AG10803 (cell line): ENCODE measurements around the gene RSU1.

Experiments
- DNase-seq: peaks from one replicate; pipeline ENCODE4 v3.0.0; 2010; ENCODE audit warnings: low read depth
- H3K4me3 ChIP-seq: 2 replicates; pipeline ENCODE4 v1.5.1; 2011; ENCODE audit warnings: mild to moderate bottlenecking, low read length, control low read depth
- CTCF ChIP-seq: conservative IDR thresholded peaks from 2 replicates; pipeline ENCODE4 v1.5.1; 2011; ENCODE audit warnings: mild to moderate bottlenecking, low read length, control low read depth, inconsistent platforms

Gene RSU1

GRCh38 chr10:16632996-16633395 is 184.2 kb downstream of the RSU1 start:
- DNase-seq: no peak

GRCh38 chr10:16626697-16627096 is 190.5 kb downstream of the RSU1 start:
- TF ChIP-seq CTCF: no peak
- DNase-seq: no peak

More at GRCh38 chr10:16632996-16633395, 184.2 kb downstream of the RSU1 start:
- H3K4me3 ChIP-seq: no peak overlapping the region
- no peak for TF ChIP-seq CTCF

GRCh38 chr10:16612981-16613355 is 204.3 kb downstream of the RSU1 start:
- DNase-seq: no peak
- no peak for TF ChIP-seq CTCF
- no peak overlapping the region for H3K4me3 ChIP-seq

More at GRCh38 chr10:16626697-16627096, 190.5 kb downstream of the RSU1 start:
- H3K4me3 ChIP-seq: no peak overlapping the region

GRCh38 chr10:16612115-16612980 is 204.9 kb downstream of the RSU1 start:
- no peak for TF ChIP-seq CTCF
- H3K4me3 ChIP-seq: no peak overlapping the region
- DNase-seq: peak; percentile 21

DNA sequence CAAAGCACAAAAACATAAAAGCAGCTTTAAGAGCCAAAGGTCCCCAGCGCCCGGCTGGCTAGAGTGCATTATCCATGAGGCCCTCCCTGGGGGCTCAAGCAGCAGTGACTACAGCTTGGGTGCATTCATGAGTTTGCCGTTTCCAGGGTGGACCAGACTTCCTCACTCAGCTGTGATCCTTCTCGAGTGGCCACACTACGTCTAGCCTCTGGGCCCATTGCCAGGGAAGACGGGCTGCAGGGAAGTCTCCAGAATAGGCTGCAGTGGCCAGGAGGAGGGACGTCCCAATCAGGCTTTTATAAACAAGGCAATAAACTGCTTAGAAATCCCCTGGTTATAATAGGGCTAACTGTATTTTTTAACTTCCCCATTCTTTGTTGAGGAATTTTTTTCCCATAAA is 206.2 kb downstream of the RSU1 start:
- no peak for TF ChIP-seq CTCF
- no peak for DNase-seq
- no peak overlapping the region for H3K4me3 ChIP-seq

DNA sequence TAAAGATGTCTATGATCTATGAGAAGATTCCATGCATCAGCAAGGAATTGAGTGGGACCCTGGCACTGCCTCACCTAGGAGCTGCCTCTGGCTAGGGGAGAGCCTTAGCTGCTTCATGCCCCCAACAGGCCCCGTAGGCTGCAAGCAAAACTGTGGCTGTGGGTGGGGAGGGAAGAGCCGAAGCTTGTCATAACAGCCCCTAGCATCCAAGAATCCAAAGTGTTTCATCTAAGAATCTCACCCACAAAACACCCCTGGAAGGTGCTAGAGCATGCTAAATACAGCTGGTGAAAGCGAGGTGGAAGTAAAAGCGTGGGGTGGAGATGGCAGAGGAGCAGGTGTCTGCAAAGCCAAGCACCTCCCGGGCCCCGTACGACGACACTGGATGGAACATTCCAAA is 208.0 kb downstream of the RSU1 start:
- no peak overlapping the region for H3K4me3 ChIP-seq
- TF ChIP-seq CTCF: no peak
- no peak for DNase-seq

DNA sequence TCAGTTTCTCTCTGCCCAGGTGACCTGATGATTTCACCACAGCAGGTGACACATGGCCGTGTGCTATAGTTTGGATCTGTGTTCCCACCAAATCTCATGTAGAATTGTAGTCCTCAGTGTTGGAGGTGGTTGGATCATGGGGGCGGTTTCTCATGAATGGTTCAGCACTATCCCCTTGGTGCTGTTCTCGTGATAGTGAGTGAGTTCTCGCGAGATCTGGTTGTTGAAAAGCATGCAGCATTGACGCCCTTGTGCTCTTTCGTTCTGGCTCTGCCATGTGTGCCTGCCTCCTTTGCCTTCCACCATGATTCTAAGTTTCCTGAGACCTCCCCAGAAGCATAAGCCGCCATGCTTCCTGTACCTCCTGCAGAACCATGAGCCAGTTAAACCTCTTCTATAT is 210.3 kb downstream of the RSU1 start:
- no peak for TF ChIP-seq CTCF
- DNase-seq: no peak
- no peak overlapping the region for H3K4me3 ChIP-seq
